ENCODE results near the gene FAM168A. TPM values are rescaled to one million over a fixed set of nuclear protein-coding genes. Genes with fewer than 3 reads are reported as not detected.

The FAM168A gene
- total RNA-seq, 2 experiments from 2014 or later = 12.2 TPM

GRCh38 chr11:73411031-73411430 lies 186.9 kb downstream of the FAM168A start:
- intact Hi-C loops (cut with micrococcal nuclease) = no loop called here
- CTCF ChIA-PET = interaction anchor here (1.3 to 1.6 kb wide), 2 partner anchors 18 to 250 kb away, joined by 4 to 5 read pairs; no protein-coding TSS in a partner anchor
- peaks cover 6% of the 10 kb centered on the region for H3K36me3 Mint-ChIP-seq
- no peak overlapping the region for H3K27ac Mint-ChIP-seq
- H3K4me3 Mint-ChIP-seq = no peak overlapping the region
- no peak for DNase-seq
- no peaks in the 10 kb centered on the region for H3K9me3 Mint-ChIP-seq
- no peaks in the 10 kb centered on the region for H3K27me3 Mint-ChIP-seq
- H3K4me1 Mint-ChIP-seq (ENCODE audit: low read depth) = no peaks in the 10 kb centered on the region
- POLR2A ChIA-PET = interaction anchor here (0.6 kb wide), 1 partner anchor 1124 kb away, joined by 3 read pairs; no protein-coding TSS in a partner anchor

DNA sequence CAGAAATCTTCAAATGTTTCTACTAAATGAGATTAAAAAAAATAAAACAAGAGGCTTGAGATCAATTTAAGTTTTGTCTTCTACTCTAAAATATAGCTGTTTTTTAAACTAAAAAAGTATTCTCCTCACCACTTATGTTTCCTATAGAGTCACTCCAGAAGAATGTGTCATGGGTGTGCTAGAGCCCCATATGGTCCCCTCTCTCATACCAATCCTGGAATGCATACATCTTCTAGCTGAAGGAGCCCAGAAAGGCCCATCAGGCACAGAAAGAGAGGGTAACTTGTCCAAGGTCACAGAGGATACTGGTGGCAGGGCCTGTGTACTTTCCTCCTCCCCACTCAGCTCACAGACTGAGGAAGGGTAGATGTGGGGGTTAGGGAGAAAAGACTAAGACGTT lies 187.3 kb downstream of the FAM168A start:
- intact Hi-C loops (cut with micrococcal nuclease) = no loop called here
- POLR2A ChIA-PET = interaction anchor here (0.6 kb wide), 1 partner anchor 1124 kb away, joined by 3 read pairs; no protein-coding TSS in a partner anchor

GRCh38 chr11:73409431-73409830 lies 188.5 kb downstream of the FAM168A start:
- no peaks in the 10 kb centered on the region for H3K27me3 Mint-ChIP-seq
- POLR2A ChIA-PET = no interaction called here

More for the DNA sequence above, 187.3 kb downstream of the FAM168A start:
- Mint-ChIP-seq H3K4me1 (ENCODE audit: low read depth) (no peaks in the 10 kb centered on the region), H3K4me3 (no peak overlapping the region), H3K27ac (no peak overlapping the region), H3K36me3 (peaks cover 6% of the 10 kb centered on the region), H3K9me3 (no peaks in the 10 kb centered on the region), H3K27me3 (no peaks in the 10 kb centered on the region)
- CTCF ChIA-PET = interaction anchor here (0.6 to 1.6 kb wide), 4 partner anchors 17 to 250 kb away, joined by 3 to 5 read pairs (median 4); no protein-coding TSS in a partner anchor
- DNase-seq = no peak

DNA sequence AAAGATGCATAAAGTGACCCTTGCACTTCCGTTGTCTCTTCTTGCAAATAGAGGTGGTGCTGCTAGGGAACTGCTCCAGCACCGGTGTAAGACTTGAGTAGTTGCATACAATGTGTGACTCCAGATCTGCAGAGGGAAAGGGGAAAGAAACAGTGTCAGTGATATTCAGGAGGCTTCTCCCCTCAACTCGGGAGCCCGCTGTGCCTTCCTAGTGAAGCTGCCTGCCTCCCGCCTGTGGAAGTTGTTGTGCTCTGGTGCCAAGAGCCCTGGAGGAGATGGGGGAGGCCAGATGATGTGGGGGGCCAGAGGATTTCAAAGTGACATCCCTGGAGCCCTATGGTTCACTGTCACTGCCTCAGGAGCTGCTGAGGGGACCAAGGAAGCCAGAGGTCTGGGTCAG lies 191.3 kb downstream of the FAM168A start:
- Mint-ChIP-seq H3K4me3 (no peak overlapping the region), H3K27ac (no peak overlapping the region), H3K9me3 (no peaks in the 10 kb centered on the region), H3K27me3 (no peaks in the 10 kb centered on the region), H3K36me3 (peaks cover 6% of the 10 kb centered on the region), H3K4me1 (ENCODE audit: low read depth) (no peaks in the 10 kb centered on the region)
- intact Hi-C loops (cut with micrococcal nuclease) = no loop called here
- no peak for DNase-seq
- CTCF ChIA-PET = interaction anchor here (1.1 to 2.5 kb wide), 6 partner anchors 13 to 254 kb away, joined by 3 to 11 read pairs (median 6); no protein-coding TSS in a partner anchor
- POLR2A ChIA-PET = interaction anchor here (0.5 kb wide), 1 partner anchor 144 kb away, joined by 3 read pairs; no protein-coding TSS in a partner anchor

More at GRCh38 chr11:73409431-73409830, 188.5 kb downstream of the FAM168A start:
- Mint-ChIP-seq H3K27ac (no peak overlapping the region), H3K36me3 (peaks cover 6% of the 10 kb centered on the region), H3K4me1 (ENCODE audit: low read depth) (no peaks in the 10 kb centered on the region), H3K9me3 (no peaks in the 10 kb centered on the region), H3K4me3 (no peak overlapping the region)
- no peak for DNase-seq
- CTCF ChIA-PET = no interaction called here
- intact Hi-C loops (cut with micrococcal nuclease) = no loop called here

GRCh38 chr11:73406131-73406530 lies 191.8 kb downstream of the FAM168A start:
- H3K27me3 Mint-ChIP-seq = no peaks in the 10 kb centered on the region
- ChIA-PET CTCF (interaction anchor here (1.5 to 2.5 kb wide), 4 partner anchors 13 to 220 kb away, joined by 4 to 11 read pairs (median 8); no protein-coding TSS in a partner anchor), POLR2A (no interaction called here)
- H3K4me3 Mint-ChIP-seq = no peak overlapping the region
- DNase-seq = no peak
- no peak overlapping the region for H3K27ac Mint-ChIP-seq
- H3K36me3 Mint-ChIP-seq = peaks cover 6% of the 10 kb centered on the region
- intact Hi-C loops (cut with micrococcal nuclease) = no loop called here
- H3K4me1 Mint-ChIP-seq (ENCODE audit: low read depth) = no peaks in the 10 kb centered on the region
- no peaks in the 10 kb centered on the region for H3K9me3 Mint-ChIP-seq

DNA sequence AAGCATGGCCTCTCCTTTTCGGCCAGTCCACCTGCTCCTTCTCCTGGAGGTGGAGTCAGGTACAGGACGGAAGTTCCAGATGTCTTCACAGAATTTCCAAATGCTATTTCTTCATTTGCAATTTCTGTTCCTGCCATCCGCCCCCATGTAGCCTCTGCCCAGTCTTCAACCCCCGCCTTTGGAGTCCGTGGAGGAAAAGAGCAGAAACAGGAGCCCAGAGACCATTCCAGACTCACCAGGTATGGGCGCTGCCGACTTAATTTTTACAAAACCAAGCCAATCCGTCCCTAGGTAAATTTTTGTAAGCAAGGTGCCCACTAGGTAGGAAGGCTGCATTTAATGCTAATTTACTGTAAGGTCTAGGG lies 192.8 kb downstream of the FAM168A start:
- CTCF ChIA-PET = interaction anchor here (0.5 to 0.6 kb wide), 2 partner anchors 9 to 255 kb away, joined by 3 read pairs; no protein-coding TSS in a partner anchor
- no peak for DNase-seq
- H3K27ac Mint-ChIP-seq = no peak overlapping the region
- POLR2A ChIA-PET = no interaction called here
- intact Hi-C loops (cut with micrococcal nuclease) = no loop called here
- H3K27me3 Mint-ChIP-seq = no peaks in the 10 kb centered on the region
- no peaks in the 10 kb centered on the region for H3K9me3 Mint-ChIP-seq
- H3K4me1 Mint-ChIP-seq (ENCODE audit: low read depth) = no peaks in the 10 kb centered on the region
- H3K4me3 Mint-ChIP-seq = no peak overlapping the region
- peaks cover 6% of the 10 kb centered on the region for H3K36me3 Mint-ChIP-seq

DNA sequence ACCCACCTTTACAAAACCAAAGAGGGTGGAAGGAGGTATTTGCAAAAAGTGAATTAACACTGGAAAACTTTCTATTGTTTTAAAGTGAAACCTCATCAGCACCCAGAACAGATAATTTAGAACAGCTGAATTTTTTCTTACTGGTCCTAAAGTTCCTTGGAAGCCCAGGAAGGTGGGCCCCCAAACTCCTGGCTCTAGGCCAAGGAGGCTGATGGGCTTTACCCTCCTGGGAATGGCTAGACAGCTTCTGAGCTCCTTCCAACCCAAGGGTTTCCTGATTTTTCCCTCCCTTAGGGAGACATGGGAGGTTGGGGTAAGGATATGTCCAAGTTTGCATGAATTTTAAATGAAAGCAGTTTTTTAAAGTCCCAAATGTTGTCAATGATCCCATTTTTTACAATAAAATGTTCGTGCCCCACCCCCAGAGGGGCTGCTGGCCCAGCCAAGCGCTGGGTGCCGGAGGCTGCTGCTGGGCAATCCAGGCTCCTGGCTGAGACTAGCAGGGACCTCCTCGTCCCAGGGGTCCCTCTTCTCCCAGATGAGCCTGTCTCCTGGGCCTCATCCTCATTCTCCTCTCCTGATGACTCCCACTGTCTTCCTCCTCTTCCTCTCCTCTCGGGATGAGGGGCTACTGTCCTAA lies 193.3 kb downstream of the FAM168A start:
- H3K27me3 Mint-ChIP-seq = no peaks in the 10 kb centered on the region
- H3K27ac Mint-ChIP-seq = no peak overlapping the region
- H3K9me3 Mint-ChIP-seq = no peaks in the 10 kb centered on the region
- no peak for DNase-seq
- peaks cover 6% of the 10 kb centered on the region for H3K36me3 Mint-ChIP-seq
- intact Hi-C loops (cut with micrococcal nuclease) = no loop called here
- POLR2A ChIA-PET = no interaction called here
- CTCF ChIA-PET = interaction anchor here (2.9 kb wide), 1 partner anchor 256 kb away, joined by 11 read pairs; no protein-coding TSS in a partner anchor
- H3K4me3 Mint-ChIP-seq = no peak overlapping the region
- no peaks in the 10 kb centered on the region for H3K4me1 Mint-ChIP-seq (ENCODE audit: low read depth)

GRCh38 chr11:73404048-73404447 lies 193.9 kb downstream of the FAM168A start:
- ChIA-PET POLR2A (no interaction called here), CTCF (interaction anchor here (1.1 to 2.9 kb wide), 3 partner anchors 11 to 259 kb away, joined by 3 to 11 read pairs (median 6); no protein-coding TSS in a partner anchor)
- no peaks in the 10 kb centered on the region for H3K4me1 Mint-ChIP-seq (ENCODE audit: low read depth)
- peaks cover 3% of the 10 kb centered on the region for H3K36me3 Mint-ChIP-seq
- peak; percentile 34 for DNase-seq
- no peaks in the 10 kb centered on the region for H3K9me3 Mint-ChIP-seq
- H3K27ac Mint-ChIP-seq = no peak overlapping the region
- intact Hi-C loops (cut with micrococcal nuclease) = no loop called here
- H3K27me3 Mint-ChIP-seq = no peaks in the 10 kb centered on the region
- no peak overlapping the region for H3K4me3 Mint-ChIP-seq

GRCh38 chr11:73403541-73403940 lies 194.4 kb downstream of the FAM168A start:
- H3K9me3 Mint-ChIP-seq = no peaks in the 10 kb centered on the region
- intact Hi-C loops (cut with micrococcal nuclease) = no loop called here
- no peak for DNase-seq
- H3K4me1 Mint-ChIP-seq (ENCODE audit: low read depth) = no peaks in the 10 kb centered on the region
- ChIA-PET CTCF (interaction anchor here (1.1 to 2.9 kb wide), 3 partner anchors 11 to 259 kb away, joined by 3 to 11 read pairs (median 6); no protein-coding TSS in a partner anchor), POLR2A (no interaction called here)
- no peaks in the 10 kb centered on the region for H3K27me3 Mint-ChIP-seq
- no peak overlapping the region for H3K4me3 Mint-ChIP-seq
- no peak overlapping the region for H3K27ac Mint-ChIP-seq
- H3K36me3 Mint-ChIP-seq = no peaks in the 10 kb centered on the region

DNA sequence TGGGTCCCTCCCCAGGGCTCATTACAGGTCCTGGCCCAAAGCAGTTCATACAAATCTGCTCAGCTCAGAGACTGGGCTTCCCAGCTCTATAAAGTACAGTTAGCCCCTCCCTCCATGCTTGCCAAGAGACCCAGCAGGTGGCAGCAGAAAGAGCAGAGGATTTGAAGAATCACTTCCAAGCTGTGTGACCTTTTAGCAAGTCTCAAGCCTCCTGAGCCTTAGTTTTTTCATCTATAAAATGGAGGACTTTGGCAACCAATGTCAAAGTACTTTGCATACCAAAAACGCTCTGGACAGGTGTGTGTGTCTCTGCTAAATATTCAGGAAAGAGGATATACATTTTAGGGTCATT lies 195.1 kb downstream of the FAM168A start:
- peak; percentile 27 for DNase-seq
- CTCF ChIA-PET = interaction anchor here (0.7 to 2.9 kb wide), 4 partner anchors 9 to 260 kb away, joined by 3 to 11 read pairs (median 5); no protein-coding TSS in a partner anchor
- H3K27ac Mint-ChIP-seq = no peak overlapping the region

DNA sequence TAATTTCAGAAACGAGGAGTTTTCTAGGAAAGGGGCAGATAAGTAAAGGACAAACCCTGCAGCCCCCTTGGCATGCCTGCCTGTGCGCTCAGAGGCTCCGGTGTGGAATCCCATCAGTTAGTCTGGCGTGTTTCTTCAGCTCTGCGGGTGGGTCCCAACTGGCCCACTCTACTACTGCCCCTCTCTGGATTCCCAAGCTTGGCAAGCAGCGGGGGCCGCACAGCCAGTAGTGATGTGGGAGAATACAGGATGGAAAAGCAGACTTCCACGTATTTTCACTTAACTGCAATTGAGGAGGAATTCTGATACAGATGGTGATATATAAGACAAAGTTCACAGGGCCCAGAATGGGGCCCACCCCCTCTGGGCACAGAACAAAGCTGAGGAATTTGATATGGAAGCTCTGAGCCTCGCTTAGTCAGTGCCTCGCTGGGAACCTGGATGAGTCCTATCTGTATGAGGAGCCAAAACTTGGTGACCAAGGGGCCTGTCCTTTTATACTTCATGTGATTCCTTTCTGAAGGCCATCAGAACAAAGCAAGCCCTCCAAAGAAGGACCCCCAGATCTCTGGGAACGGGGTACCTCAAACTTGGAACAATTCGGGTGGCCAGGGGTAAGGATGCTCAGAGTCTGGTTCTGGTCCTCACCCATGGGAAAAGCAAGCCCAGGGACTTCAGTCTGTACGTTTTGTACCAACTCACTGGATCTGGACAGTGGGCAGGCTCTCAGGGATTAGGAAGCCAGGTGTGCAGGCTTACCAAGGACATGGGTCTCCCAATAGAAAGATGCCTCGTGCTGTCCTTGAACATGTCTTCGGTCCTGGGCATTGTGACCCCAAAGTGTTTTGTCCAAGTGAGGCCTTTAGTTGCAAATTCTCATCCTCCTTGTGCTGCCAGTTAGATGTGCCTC lies 195.7 kb downstream of the FAM168A start:
- no peaks in the 10 kb centered on the region for H3K4me1 Mint-ChIP-seq (ENCODE audit: low read depth)
- ChIA-PET POLR2A (no interaction called here), CTCF (interaction anchor here (0.7 to 2.9 kb wide), 3 partner anchors 9 to 260 kb away, joined by 4 to 11 read pairs (median 6); no protein-coding TSS in a partner anchor)
- no peak overlapping the region for H3K27ac Mint-ChIP-seq
- no peaks in the 10 kb centered on the region for H3K9me3 Mint-ChIP-seq
- intact Hi-C loops (cut with micrococcal nuclease) = no loop called here
- no peaks in the 10 kb centered on the region for H3K36me3 Mint-ChIP-seq
- no peak overlapping the region for H3K4me3 Mint-ChIP-seq
- no peaks in the 10 kb centered on the region for H3K27me3 Mint-ChIP-seq
- no peak for DNase-seq

More for the DNA sequence above, 195.1 kb downstream of the FAM168A start:
- H3K4me3 Mint-ChIP-seq = no peak overlapping the region
- intact Hi-C loops (cut with micrococcal nuclease) = no loop called here
- H3K4me1 Mint-ChIP-seq (ENCODE audit: low read depth) = no peaks in the 10 kb centered on the region
- H3K36me3 Mint-ChIP-seq = no peaks in the 10 kb centered on the region
- no peaks in the 10 kb centered on the region for H3K9me3 Mint-ChIP-seq
- POLR2A ChIA-PET = no interaction called here
- H3K27me3 Mint-ChIP-seq = no peaks in the 10 kb centered on the region
